GM12878 (cell line): Measurements from ENCODE around the gene CA10. TPM values are rescaled to one million over a fixed set of nuclear protein-coding genes. Genes with fewer than 3 reads are reported as not detected.

Source experiments
- ATAC-seq: fragments of 200-7000 bp; cut with Tn5 transposase; 3 replicates; pipeline ENCODE4 v1.9.1; 2020; ENCODE audit warnings: mild to moderate bottlenecking, moderate library complexity
- BruUV-seq: library from RNA; stranded (reverse); fragments of 400-500 nt; replicated peaks from 2 replicates; lab custom pipeline; 2021; lab: Mats Ljungman, UMichigan
- CTCF ChIA-PET: fragments of 300-600 bp; sonication (Branson Sonifier 250); formaldehyde crosslinking; extraction: SDS; loops from one replicate; lab custom pipeline; 2021; ENCODE audit warnings: inconsistent platforms; lab: Yijun Ruan, JAX
- POLR2A ChIA-PET: fragments of 350-600 bp; formaldehyde crosslinking; extraction: SDS; loops from one replicate; lab custom pipeline; 2021; ENCODE audit warnings: inconsistent platforms; lab: Charles Lee
- RAD21 ChIA-PET: fragments of 300-600 bp; sonication (Branson Sonifier 250); formaldehyde crosslinking; loops from one replicate; lab custom pipeline; 2023; ENCODE audit warnings: antibody characterized with exemption; ENCODE audit not compliant: unreplicated experiment; lab: Charles Lee
- SMC1A ChIA-PET: fragments of 300-600 bp; sonication (Branson Sonifier 250); formaldehyde crosslinking; loops from one replicate; lab custom pipeline; 2023; ENCODE audit not compliant: unreplicated experiment, uncharacterized antibody; lab: Charles Lee
- DNase-seq: peaks from one replicate; pipeline ENCODE4 v3.0.0-alpha.2; 2011; ENCODE audit warnings: low read depth, low spot score
- FAIRE-seq: peaks from 3 replicates; lab custom pipeline; 2011; peaks lifted over from hg19 to GRCh38; lab: Jason Lieb, UNC
- H2AFZ ChIP-seq: 2 replicates; pipeline ENCODE4 v1.6.0; 2011; ENCODE audit warnings: low read depth, low read length, control low read depth; ENCODE audit not compliant: control insufficient read depth
- H3K27ac ChIP-seq: 2 replicates; pipeline ENCODE4 v1.5.1; 2011; ENCODE audit warnings: control low read depth; ENCODE audit not compliant: control insufficient read depth, insufficient read depth
- H3K27me3 ChIP-seq, 2 experiments: replicated peaks in 1 of 2; 2 replicates each; pipeline versions ENCODE4 v1.6.0 to v1.6.1; 2011; ENCODE audit warnings: low read length in 1 of 2; ENCODE audit not compliant: control insufficient read depth in 2 of 2, insufficient read depth in 2 of 2
- H3K36me3 ChIP-seq, 2 experiments: 2 replicates each; pipeline ENCODE4 v1.5.1; 2011; ENCODE audit warnings: low read length in 1 of 2; ENCODE audit not compliant: control insufficient read depth in 2 of 2, insufficient read depth in 2 of 2
- H3K4me1 ChIP-seq: 2 replicates; pipeline ENCODE4 v1.6.1; 2011; ENCODE audit warnings: mild to moderate bottlenecking, low read length, moderate library complexity, mixed read lengths; ENCODE audit not compliant: control insufficient read depth, insufficient read depth
- H3K4me2 ChIP-seq: 2 replicates; pipeline ENCODE4 v1.6.0; 2011; ENCODE audit warnings: control low read depth; ENCODE audit not compliant: control insufficient read depth, insufficient read depth
- H3K4me3 ChIP-seq: fragments of 200-600 bp; sonication (generic); 2 replicates; pipeline ENCODE4 v1.5.1; 2016
- H3K79me2 ChIP-seq: 2 replicates; pipeline ENCODE4 v1.6.0; 2011; ENCODE audit warnings: low read length; ENCODE audit not compliant: control insufficient read depth, insufficient read depth
- H3K9ac ChIP-seq: 2 replicates; pipeline ENCODE4 v1.8.0; 2011; ENCODE audit warnings: low read length, control low read depth, mixed read lengths; ENCODE audit not compliant: control insufficient read depth, insufficient read depth
- H3K9me3 ChIP-seq: replicated peaks from 3 replicates; pipeline ENCODE4 v1.5.1; 2011; ENCODE audit warnings: mild to moderate bottlenecking, low read length; ENCODE audit not compliant: control insufficient read depth, insufficient read depth
- H4K20me1 ChIP-seq: 2 replicates; pipeline ENCODE4 v1.6.0; 2011; ENCODE audit not compliant: control insufficient read depth, insufficient read depth
- CHD4 ChIP-seq: fragments of 200-600 bp; sonication (generic); IDR thresholded peaks from 2 replicates; pipeline ENCODE4 v1.6.1; 2016; ENCODE audit warnings: mild to moderate bottlenecking
- ESRRA ChIP-seq: IDR thresholded peaks from 2 replicates; pipeline ENCODE4 v1.6.1; 2012; ENCODE audit warnings: mild to moderate bottlenecking, low read length, improper control_type of control experiment
- NFYB ChIP-seq: IDR thresholded peaks from 2 replicates; pipeline ENCODE4 v1.6.1; 2011; ENCODE audit warnings: low read depth, mild to moderate bottlenecking, low read length, improper control_type of control experiment, moderate library complexity; ENCODE audit not compliant: insufficient read depth
- SIX5 ChIP-seq: IDR thresholded peaks from 2 replicates; pipeline ENCODE4 v1.6.1; 2011; ENCODE audit warnings: mild to moderate bottlenecking, low read depth, low read length, moderate library complexity; ENCODE audit not compliant: severe bottlenecking
- YY1 ChIP-seq: IDR thresholded peaks from 2 replicates; pipeline ENCODE4 v1.6.1; 2011; ENCODE audit warnings: low read depth, mild to moderate bottlenecking, low read length
- WGBS: methylation state at CpG from one replicate; pipeline ENCODE4 v1.1.6; 2016; ENCODE audit warnings: low lambda C conversion rate; ENCODE audit not compliant: insufficient replicate concordance, insufficient coverage; ENCODE audit errors: missing lambda C conversion rate; 5-methylcytosine and 5-hydroxymethylcytosine counted together
- in situ Hi-C: fragments of 300-500 bp; cut with MboI; formaldehyde crosslinking; loops from 9 replicates; pipeline ENCODE4 v1.14.3; 2018; ENCODE audit warnings: mixed read lengths
- intact Hi-C: fragments of 100-400 bp; cut with micrococcal nuclease; formaldehyde crosslinking; loops from one replicate; pipeline ENCODE4 v1.14.2; 2022; ENCODE audit not compliant: unreplicated experiment
- polyA plus RNA-seq, 11 experiments: library from polyadenylated mRNA; depleted of rRNA in 4 of 11; unstranded in 6 of 11; stranded (reverse) in 5 of 11; fragments of >200 nt; fragmentation: Nextera tagmentation in 4 of 11; fragmentation: Illumina TruSeq in 1 of 11; extraction: Ambion mirVana in 4 of 11; extraction: Trizol in 1 of 11; gene quantifications; 1 replicate in 1 of 11; 2 replicates in 10 of 11; pipeline versions ENCODE4 v1.2.1 to v1.2.3, GENCODE V29; 2011 to 2016; ENCODE audit warnings: inconsistent platforms in 2 of 11, missing spikeins in 2 of 11, low read depth in 1 of 11
- total RNA-seq, 4 experiments: library from RNA; depleted of rRNA in 3 of 4; stranded (reverse); fragments of >200 nt in 3 of 4; fragmentation: Illumina TruSeq in 1 of 4; extraction: Trizol in 1 of 4; gene quantifications; 2 replicates each; pipeline versions ENCODE4 v1.2.1 to v1.2.3, GENCODE V29; 2013 to 2021

Gene CA10
- total and polyA plus RNA-seq, 10 of the 15 experiments (the other 5 are each of a cell fraction or from before 2014, with no cell fraction given) = not detected

- WGBS = 0% methylated on average over 3 of the region's 3 CpGs
These were observed 217.2 kb downstream of the CA10 start for GRCh38 chr17:51941272-51941671.

GRCh38 chr17:51937264-51937663 lies 221.2 kb downstream of the CA10 start:
- no peak overlapping the region for H3K9ac ChIP-seq
- no TSS peak for BruUV-seq
- intact Hi-C loops (no loop called here), in situ Hi-C loops (no loop called here)
- ChIA-PET POLR2A (no interaction called here), RAD21 (no interaction called here), SMC1A (no interaction called here), CTCF (no interaction called here)
- DNase-seq (no peak), FAIRE-seq (no peak), ATAC-seq (no peak)
- no peaks in the 10 kb centered on the region for H3K9me3 ChIP-seq
- no peaks in the 10 kb centered on the region for H3K79me2 ChIP-seq
- no peaks in the 10 kb centered on the region for H4K20me1 ChIP-seq
- no peak overlapping the region for H3K4me3 ChIP-seq
- no peaks in the 10 kb centered on the region for H3K4me1 ChIP-seq
- no peaks in the 10 kb centered on the region for H3K36me3 ChIP-seq
- H2AFZ ChIP-seq = no peak overlapping the region
- no peak overlapping the region for H3K4me2 ChIP-seq
- no peak overlapping the region for H3K27ac ChIP-seq
- no peaks in the 10 kb centered on the region for H3K27me3 ChIP-seq
- no peak for TF ChIP-seq NFYB
- no peak for TF ChIP-seq ESRRA
- no peak for TF ChIP-seq CHD4

More at GRCh38 chr17:51941272-51941671, 217.2 kb downstream of the CA10 start:
- Histone ChIP-seq H2AFZ (no peak overlapping the region), H3K4me2 (no peak overlapping the region), H3K36me3 (no peaks in the 10 kb centered on the region)
- ATAC-seq (no peak), DNase-seq (no peak)
- ChIA-PET CTCF (no interaction called here), SMC1A (no interaction called here), POLR2A (no interaction called here), RAD21 (no interaction called here)
- TF ChIP-seq YY1 (no peak), SIX5 (no peak)
- TF ChIP-seq, all 136 proteins: peak for 0
- no peak overlapping the region for H3K27ac ChIP-seq
- intact Hi-C loops = no loop called here
- FAIRE-seq = no peak
- in situ Hi-C loops = no loop called here
- H4K20me1 ChIP-seq = no peaks in the 10 kb centered on the region
- BruUV-seq = no TSS peak
- no peaks in the 10 kb centered on the region for H3K79me2 ChIP-seq
- H3K4me3 ChIP-seq = no peak overlapping the region
- no peaks in the 10 kb centered on the region for H3K9me3 ChIP-seq
- H3K27me3 ChIP-seq = no peaks in the 10 kb centered on the region
- no peaks in the 10 kb centered on the region for H3K4me1 ChIP-seq
- H3K9ac ChIP-seq = no peak overlapping the region
